ENCODE results near the gene ZNF408. TPM values are rescaled to one million over a fixed set of nuclear protein-coding genes. Genes with fewer than 3 reads are reported as not detected.

The ZNF408 gene
- total and polyA plus RNA-seq, 2 experiments from 2014 or later = 6.1 to 17.2 TPM

DNA sequence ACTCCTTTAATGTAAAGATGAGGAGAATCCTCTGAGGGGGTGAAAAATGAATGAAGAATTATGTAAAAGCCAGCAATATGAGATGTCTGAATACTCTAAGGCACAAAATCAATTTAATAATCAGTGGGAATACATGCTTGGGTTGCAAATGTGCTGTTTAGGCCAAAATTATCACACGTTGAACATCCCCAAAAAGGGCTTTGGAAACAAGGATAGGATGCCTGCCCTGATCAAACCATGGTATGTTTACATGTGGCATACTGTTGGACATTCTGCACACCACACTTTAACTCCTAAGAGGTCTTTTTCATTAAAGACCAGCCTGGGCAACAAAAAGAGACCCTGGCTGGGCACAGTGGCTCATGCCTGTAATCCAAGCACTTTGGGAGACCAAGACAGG lies 44.5 kb downstream of the ZNF408 start:
- H3K36me3 Mint-ChIP-seq (ENCODE audit: low read depth) = peaks cover 82% of the 10 kb centered on the region
- Histone ChIP-seq H3K4me2 (no peak overlapping the region), H3K36me3 (ENCODE audit: insufficient read depth) (peaks cover 66% of the 10 kb centered on the region), H3K27me3 (ENCODE audit: insufficient read depth) (no peaks in the 10 kb centered on the region), H3K4me1 (ENCODE audit: insufficient read depth) (no peaks in the 10 kb centered on the region), H3K79me2 (replicated peaks; ENCODE audit: insufficient read depth) (no peaks in the 10 kb centered on the region), H4K20me1 (replicated peaks; ENCODE audit: insufficient read depth) (peaks cover 3% of the 10 kb centered on the region; the same call in 1 of the 2 replicates), H2AFZ (no peak overlapping the region), H3K4me3 (no peak overlapping the region), H3K9me2 (ENCODE audit: insufficient read depth) (no peaks in the 10 kb centered on the region), H3F3A (replicated peaks; ENCODE audit: low read depth) (peaks cover 5% of the 10 kb centered on the region; the same call in 1 of the 2 replicates), H3K27ac (ENCODE audit: low read depth) (no peak overlapping the region)
- no peaks in the 10 kb centered on the region for H3K9me3 Mint-ChIP-seq
- no peak for TF ChIP-seq EZH2phosphoT487 (IDR thresholded peaks at IDR 0.05; ENCODE audit: unreplicated experiment)
- TF ChIP-seq NANOG (IDR thresholded peaks at IDR 0.05; ENCODE audit: borderline replicate concordance) = no peak
- TF ChIP-seq REST (IDR thresholded peaks at IDR 0.05; ENCODE audit: unreplicated experiment) = no peak
- TF ChIP-seq CREB1 (CRISPR knock-in tag; IDR thresholded peaks at IDR 0.05; ENCODE audit: low read depth) = no peak
- no peak for TF ChIP-seq STAT1 (IDR thresholded peaks at IDR 0.05; ENCODE audit: unreplicated experiment)
- TF ChIP-seq ETS1 (IDR thresholded peaks at IDR 0.05) = no peak
- no peak overlapping the region for H3K27ac Mint-ChIP-seq
- H3K27me3 Mint-ChIP-seq (ENCODE audit: insufficient read depth, low read depth, poor library complexity) = no peaks in the 10 kb centered on the region
- H3K4me1 Mint-ChIP-seq = no peaks in the 10 kb centered on the region
- ATAC-seq = no peak
- no peak for DNase-seq (ENCODE audit: low spot score)
- no peak overlapping the region for H3K4me3 Mint-ChIP-seq

GRCh38 chr11:46745995-46746394 lies 45.2 kb downstream of the ZNF408 start:
- H3K4me2 ChIP-seq = no peak overlapping the region
- Mint-ChIP-seq H3K36me3 (ENCODE audit: low read depth) (peaks cover 86% of the 10 kb centered on the region), H3K9me3 (no peaks in the 10 kb centered on the region), H3K27ac (no peak overlapping the region), H3K27me3 (ENCODE audit: insufficient read depth, low read depth, poor library complexity) (no peaks in the 10 kb centered on the region), H3K4me3 (no peak overlapping the region), H3K4me1 (no peaks in the 10 kb centered on the region)
- no peak overlapping the region for H2AFZ ChIP-seq
- DNase-seq (ENCODE audit: low spot score) (no peak), ATAC-seq (no peak)
- no peaks in the 10 kb centered on the region for H3K79me2 ChIP-seq (replicated peaks; ENCODE audit: insufficient read depth)
- peaks cover 73% of the 10 kb centered on the region for H3K36me3 ChIP-seq (ENCODE audit: insufficient read depth)
- H3K9me2 ChIP-seq (ENCODE audit: insufficient read depth) = no peaks in the 10 kb centered on the region
- H3F3A ChIP-seq (replicated peaks; ENCODE audit: low read depth) = peaks cover 5% of the 10 kb centered on the region; the same call in 1 of the 2 replicates
- no peaks in the 10 kb centered on the region for H3K4me1 ChIP-seq (ENCODE audit: insufficient read depth)
- no peak overlapping the region for H3K27ac ChIP-seq (ENCODE audit: low read depth)
- H3K4me3 ChIP-seq = no peak overlapping the region
- no peaks in the 10 kb centered on the region for H3K27me3 ChIP-seq (ENCODE audit: insufficient read depth)
- peaks cover 3% of the 10 kb centered on the region; the same call in 1 of the 2 replicates for H4K20me1 ChIP-seq (replicated peaks; ENCODE audit: insufficient read depth)
- TF ChIP-seq ETS1 (IDR thresholded peaks at IDR 0.05) (no peak), ZNF114 (CRISPR knock-in tag; IDR thresholded peaks at IDR 0.05) (no peak), JUNB (IDR thresholded peaks at IDR 0.05; ENCODE audit: unreplicated experiment) (no peak), ZNF331 (CRISPR knock-in tag; IDR thresholded peaks at IDR 0.05; ENCODE audit: low read depth) (no peak), EZH2phosphoT487 (IDR thresholded peaks at IDR 0.05; ENCODE audit: unreplicated experiment) (no peak), REST (IDR thresholded peaks at IDR 0.05; ENCODE audit: unreplicated experiment) (no peak), POLR2AphosphoS5 (IDR thresholded peaks at IDR 0.05; ENCODE audit: low read depth) (no peak)

Measured in GM23338 (cell line).